Measurements from ENCODE around the gene GOLGA6B. TPM values are rescaled to one million over a fixed set of nuclear protein-coding genes. Genes with fewer than 3 reads are reported as not detected.
"Not testable (repeated sequence)": the region's sequence is repeated elsewhere in the genome, so short reads cannot be mapped to it uniquely, and the experiment has no call there.

Gene GOLGA6B
- total and polyA plus RNA-seq, 2 of the 4 experiments (the other 2 are of a cell fraction): not detected

GRCh38 chr15:72612324-72612723 lies 42.2 kb upstream of the GOLGA6B start:
- H3K4me1 ChIP-seq (ENCODE audit: control insufficient read depth, insufficient read depth, low read length); intact Hi-C loops (cut with micrococcal nuclease); H3K9me3 ChIP-seq (ENCODE audit: control insufficient read depth, insufficient read depth, low read length); H3K4me2 ChIP-seq (ENCODE audit: low read depth, low read length); H4K5ac ChIP-seq (ENCODE audit: low read depth, low read length); POLR2A ChIA-PET (ENCODE audit: unreplicated experiment); ATAC-seq (ENCODE audit: low read depth); H4K8ac ChIP-seq (ENCODE audit: low read depth in 2 of 2, low read length in 2 of 2); H2AFZ ChIP-seq (replicated peaks; ENCODE audit: low read length, poor library complexity); H3K27me3 ChIP-seq (ENCODE audit: control insufficient read depth, insufficient read depth, low read length); H2BK20ac ChIP-seq (ENCODE audit: low read depth, low read length); H2AK9ac ChIP-seq (replicated peaks; ENCODE audit: low read depth, low read length, poor library complexity); H2AK5ac ChIP-seq (ENCODE audit: low read depth, low read length); H3K18ac ChIP-seq (ENCODE audit: low read depth, low read length); dilution Hi-C loops (cut with HindIII; ENCODE audit: low sequenced_read_pairs, unreplicated experiment); H3K14ac ChIP-seq (replicated peaks; ENCODE audit: low read depth, low read length); BruUV-seq (replicated peaks); H2BK120ac ChIP-seq (ENCODE audit: low read depth, low read length); H3K79me1 ChIP-seq (ENCODE audit: low read depth in 1 of 2, low read length in 2 of 2); H3K36me3 ChIP-seq (ENCODE audit: control insufficient read depth, insufficient read depth, low read length); H3K4ac ChIP-seq (ENCODE audit: low read depth, low read length); H4K20me1 ChIP-seq (ENCODE audit: insufficient read depth, low read length); H3K23ac ChIP-seq (ENCODE audit: low read depth, low read length); H3K9me1 ChIP-seq (ENCODE audit: insufficient read depth, low read length); H3K9ac ChIP-seq (ENCODE audit: low read depth, low read length); H2BK5ac ChIP-seq (ENCODE audit: low read depth, low read length, poor library complexity, severe bottlenecking); H2BK15ac ChIP-seq (ENCODE audit: low read depth, low read length); H3K56ac ChIP-seq (ENCODE audit: extremely low read depth, insufficient read depth, low read length); H3K27ac ChIP-seq (ENCODE audit: insufficient read depth, low read length); H4K91ac ChIP-seq (ENCODE audit: insufficient read depth, low read depth, low read length); DNase-seq; CTCF ChIA-PET; H3K4me3 ChIP-seq (ENCODE audit: insufficient read depth, low read depth, low read length): not testable (repeated sequence)
- WGBS, 2 experiments (ENCODE audit: extremely low coverage in 2 of 2, insufficient read length in 1 of 2): 66% methylated on average over 2 of the region's 3 CpGs; no CpG with 5 or more reads in 1 of the 2 experiments
- in situ Hi-C loops (cut with MboI; ENCODE audit: low sequenced_read_pairs): loop anchor here (10.0 kb wide), 1 partner anchor 62 kb away; no protein-coding TSS in a partner anchor

Measured in IMR-90 (cell line).